GM13976 (cell line): ENCODE data around the gene TOMM5.

Experiments used
- DNase-seq: peaks from one replicate; pipeline ENCODE4 v3.0.0; 2012; ENCODE audit warnings: low spot score
- CTCF ChIP-seq: IDR thresholded peaks from 2 replicates; pipeline ENCODE4 v1.5.1; 2012; ENCODE audit warnings: borderline replicate concordance, mild to moderate bottlenecking; ENCODE audit not compliant: insufficient read depth; ENCODE audit errors: extremely low read depth, missing control alignments, control extremely low read depth
- in situ Hi-C: fragments of 300-500 bp; cut with MboI; formaldehyde crosslinking; loops from one replicate; pipeline ENCODE4 v1.12.0; 2022; ENCODE audit warnings: low sequenced_read_pairs, mixed read lengths, inconsistent platforms; ENCODE audit not compliant: unreplicated experiment

Gene TOMM5

DNA sequence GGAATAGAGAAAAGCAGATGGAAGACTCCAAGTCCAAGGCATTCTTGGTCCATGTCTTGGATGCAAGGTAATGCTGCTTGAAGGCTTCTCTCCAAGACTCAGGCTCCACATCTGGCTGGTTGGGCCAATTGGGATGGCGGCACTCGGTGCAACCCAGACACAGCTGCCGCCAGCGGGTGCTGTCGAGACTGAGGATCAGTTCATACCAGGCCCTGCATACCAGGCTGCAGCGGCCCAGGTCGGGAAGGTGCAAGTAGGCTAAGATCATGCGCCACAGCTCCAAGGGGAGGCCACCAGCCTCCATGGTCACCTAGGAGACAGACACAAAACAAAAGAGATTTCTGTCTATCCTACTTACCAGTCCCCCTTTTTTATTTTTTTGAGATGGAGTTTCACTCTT, 50.9 kb downstream of the TOMM5 start:
- in situ Hi-C loops: no loop called here
- TF ChIP-seq CTCF: no peak

DNA sequence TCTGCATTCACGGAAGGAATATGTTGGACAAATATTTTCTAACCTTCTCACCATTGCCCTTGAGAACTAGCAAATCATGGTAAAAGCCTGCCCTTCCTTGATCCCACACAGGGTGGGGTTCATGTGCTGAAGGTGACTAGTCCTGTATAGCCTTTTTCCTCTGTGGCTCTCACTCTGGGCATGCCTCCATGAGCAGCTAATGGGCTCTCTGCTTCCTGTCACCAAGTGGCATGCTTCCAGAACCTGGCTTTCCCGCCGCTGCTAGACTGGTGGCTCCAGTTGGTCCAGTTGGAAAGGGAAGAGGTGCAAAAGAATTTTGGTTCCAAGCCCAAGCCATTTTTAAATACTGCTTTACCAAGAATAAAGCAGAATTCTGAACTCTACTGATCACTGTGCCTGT, 51.8 kb downstream of the TOMM5 start:
- in situ Hi-C loops: no loop called here
- no peak for DNase-seq
- TF ChIP-seq CTCF: no peak

More for the DNA sequence above, 50.9 kb downstream of the TOMM5 start:
- DNase-seq: no peak

- no peak for TF ChIP-seq CTCF
- no peak for DNase-seq
- in situ Hi-C loops: no loop called here
Measured at GRCh38 chr9:37539634-37540033, 52.8 kb downstream of the TOMM5 start.
